ENCODE measurements around the gene CDKAL1.
"Not testable (repeated sequence)": the region's sequence is repeated elsewhere in the genome, so short reads cannot be mapped to it uniquely, and the experiment has no call there.

The CDKAL1 gene

GRCh38 chr6:20747991-20748390, 213.7 kb downstream of the CDKAL1 start:
- peak; percentile 53 for DNase-seq

- peak; percentile 13 for DNase-seq
Observed at GRCh38 chr6:20751293-20751935, 217.2 kb downstream of the CDKAL1 start.

- peak; percentile 16 for DNase-seq
Observed at GRCh38 chr6:20755631-20756030, 221.4 kb downstream of the CDKAL1 start.

- not testable (repeated sequence) for DNase-seq
Observed at GRCh38 chr6:20756584-20757147, 222.4 kb downstream of the CDKAL1 start.

DNA sequence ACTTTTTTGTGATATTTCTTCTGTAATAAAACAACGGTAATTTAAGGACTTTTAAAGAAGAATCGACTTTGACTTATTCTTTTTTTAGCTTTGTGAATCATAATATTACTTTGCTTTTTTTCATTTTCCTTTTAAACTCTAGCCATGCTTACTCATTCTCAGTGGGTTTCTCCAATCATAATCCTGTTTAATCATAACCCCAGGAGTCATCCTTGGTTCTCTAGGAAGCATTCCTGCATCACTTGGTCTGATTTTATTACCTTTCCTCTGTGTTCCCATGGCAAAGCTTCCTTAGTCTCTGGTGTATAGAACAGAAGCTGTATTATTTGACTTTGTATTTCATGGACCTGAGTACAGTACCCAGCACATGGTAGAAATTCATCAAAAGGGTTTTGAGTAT, 223.5 kb downstream of the CDKAL1 start:
- peak; percentile 45 for DNase-seq

- no peak for DNase-seq
Observed at GRCh38 chr6:20763296-20763695, 229.0 kb downstream of the CDKAL1 start.

DNA sequence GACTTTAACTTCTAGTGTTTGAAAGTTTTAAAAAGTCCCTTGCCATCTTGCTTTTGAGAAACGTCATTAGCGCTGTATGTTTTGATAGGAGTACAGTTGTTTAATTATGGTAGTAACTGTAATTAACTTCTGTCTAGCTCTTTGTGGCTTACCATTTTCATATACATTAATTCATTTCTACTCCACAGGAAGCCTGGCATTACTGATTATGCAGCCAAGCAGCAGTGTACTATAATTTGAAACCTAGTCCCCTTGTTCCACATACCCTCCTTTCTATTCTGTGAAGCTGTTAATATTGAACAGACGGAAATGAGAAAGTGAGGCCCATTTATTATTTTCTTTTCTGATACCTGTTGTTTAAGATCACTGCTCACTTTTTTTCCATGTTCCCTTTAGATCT, 235.4 kb downstream of the CDKAL1 start:
- no peak for DNase-seq

DNA sequence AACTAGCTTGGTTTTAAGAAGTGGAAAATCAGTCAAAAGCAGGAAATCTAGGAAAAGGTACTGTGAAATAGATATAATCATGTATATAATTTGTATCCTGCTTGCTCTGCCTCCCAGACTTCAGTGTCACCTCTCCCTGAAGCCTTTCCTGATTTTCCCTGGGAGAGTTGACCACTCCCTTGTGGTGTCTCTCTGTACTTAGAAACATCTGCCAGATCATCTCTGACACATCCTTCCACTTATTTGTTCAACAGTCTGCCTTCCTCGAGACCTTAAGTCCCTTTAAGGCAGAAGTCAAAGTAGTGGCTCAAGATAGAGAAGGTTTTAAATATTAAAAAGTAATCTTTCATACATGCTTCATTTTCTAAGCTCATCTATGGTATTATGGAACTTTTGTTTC, 236.5 kb downstream of the CDKAL1 start:
- DNase-seq, result peak; percentile 35

- peak; percentile 7 for DNase-seq
Observed at GRCh38 chr6:20771409-20771808, 237.2 kb downstream of the CDKAL1 start.

DNA sequence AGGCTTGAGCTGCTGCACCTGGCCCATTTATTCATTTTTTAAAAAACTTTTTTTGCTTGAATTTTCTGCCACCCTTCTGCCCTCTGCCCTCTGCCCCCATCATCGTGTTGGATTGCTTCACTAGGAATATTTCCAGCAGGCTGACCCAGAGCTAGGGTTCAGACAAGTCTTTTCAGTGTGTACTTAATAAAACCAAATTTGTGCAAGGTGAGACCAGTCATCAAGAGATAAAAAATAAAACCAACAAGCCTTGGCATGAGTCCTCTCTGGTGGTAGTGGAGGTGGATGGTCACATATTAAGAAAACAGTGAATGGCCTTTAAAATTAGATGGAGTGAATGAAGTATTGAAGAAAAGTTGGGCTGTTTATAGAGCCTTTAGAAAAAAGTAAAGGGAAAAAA, 239.6 kb downstream of the CDKAL1 start:
- DNase-seq, result no peak

GRCh38 chr6:20775981-20776380, 241.7 kb downstream of the CDKAL1 start:
- DNase-seq, result no peak

- no peak for DNase-seq
Observed at GRCh38 chr6:20777801-20778200, 243.5 kb downstream of the CDKAL1 start.

DNA sequence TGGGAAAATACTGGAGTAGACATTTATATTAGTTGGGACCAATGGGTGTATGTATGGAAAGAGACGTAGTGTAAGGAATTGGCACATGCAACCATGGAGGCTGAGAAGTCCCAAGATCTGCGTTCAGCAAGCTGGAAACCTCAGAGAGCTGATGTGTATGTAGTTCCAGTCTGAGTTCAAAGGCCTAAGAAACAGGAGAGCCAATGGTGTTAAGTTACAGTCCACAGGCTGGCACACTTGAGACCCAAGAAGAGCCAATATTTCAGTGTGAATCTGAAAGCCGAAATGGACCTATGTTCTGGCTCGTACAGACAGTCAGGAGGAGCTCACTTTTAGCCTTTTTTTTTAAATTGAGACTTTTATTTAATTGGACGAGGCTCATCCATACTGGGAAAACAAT, 244.2 kb downstream of the CDKAL1 start:
- DNase-seq, result no peak

DNA sequence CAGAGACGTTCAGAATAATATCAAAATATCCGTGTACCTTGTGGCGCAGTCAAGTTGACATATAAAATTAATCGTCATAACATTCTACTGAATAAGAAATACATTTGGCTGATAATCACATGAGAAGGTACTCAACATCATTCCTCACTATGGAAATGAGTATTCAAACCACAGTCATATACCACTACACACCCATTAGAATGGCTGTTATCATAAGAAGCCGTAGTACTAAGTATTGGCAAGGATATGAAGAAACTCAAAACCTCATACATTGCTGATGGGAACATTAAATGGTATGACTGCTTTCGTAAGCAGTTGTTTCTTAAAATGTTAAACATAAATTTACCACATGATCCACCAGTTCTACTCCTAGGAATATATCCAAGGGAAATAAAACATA, 244.7 kb downstream of the CDKAL1 start:
- no peak for DNase-seq

DNA sequence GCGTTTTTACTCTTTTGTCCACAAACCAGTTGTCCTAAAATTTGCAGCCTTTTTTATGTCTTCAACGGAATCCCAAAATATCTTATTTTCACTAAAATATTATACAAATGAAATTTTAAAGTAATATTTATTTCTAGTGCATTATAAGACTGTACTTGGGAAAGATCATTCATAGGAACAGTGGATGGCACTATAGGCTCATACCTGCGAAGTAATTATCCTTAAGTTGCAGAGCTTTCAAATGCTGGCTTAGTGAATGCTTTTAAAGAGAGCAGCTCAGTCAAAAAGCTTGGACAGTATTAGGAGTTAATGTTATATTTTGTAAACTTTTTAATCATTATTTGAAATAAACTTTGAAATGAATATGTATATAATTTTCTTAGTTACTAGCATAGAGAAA, 254.9 kb downstream of the CDKAL1 start:
- DNase-seq, result peak; percentile 34

- DNase-seq, result no peak
Observed at GRCh38 chr6:20790032-20790791, 256.0 kb downstream of the CDKAL1 start.

- no peak for DNase-seq
Observed at GRCh38 chr6:20791074-20791473, 256.8 kb downstream of the CDKAL1 start.

- DNase-seq, result peak; percentile 58
Observed at GRCh38 chr6:20791944-20792343, 257.7 kb downstream of the CDKAL1 start.

DNA sequence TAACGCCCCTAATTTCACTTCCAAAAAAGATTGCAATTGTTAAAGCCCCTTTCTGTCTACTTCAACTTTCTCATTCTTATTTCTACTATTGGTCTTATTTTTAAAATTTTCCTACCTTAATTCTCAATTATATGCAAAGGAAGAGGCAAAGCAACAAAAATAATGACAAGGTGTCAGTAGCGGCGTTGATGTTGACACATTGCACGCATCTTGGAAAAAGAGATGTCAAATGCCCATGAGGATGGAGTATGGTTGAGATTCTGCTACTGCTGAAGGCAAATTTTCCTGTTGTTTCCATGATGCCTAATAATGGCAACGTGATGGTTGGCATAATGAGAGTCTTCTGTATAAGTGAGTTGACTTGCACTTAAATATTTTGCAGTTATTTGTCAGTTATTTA, 258.9 kb downstream of the CDKAL1 start:
- DNase-seq, result no peak

- no peak for DNase-seq
Observed at GRCh38 chr6:20797597-20797996, 263.3 kb downstream of the CDKAL1 start.

DNA sequence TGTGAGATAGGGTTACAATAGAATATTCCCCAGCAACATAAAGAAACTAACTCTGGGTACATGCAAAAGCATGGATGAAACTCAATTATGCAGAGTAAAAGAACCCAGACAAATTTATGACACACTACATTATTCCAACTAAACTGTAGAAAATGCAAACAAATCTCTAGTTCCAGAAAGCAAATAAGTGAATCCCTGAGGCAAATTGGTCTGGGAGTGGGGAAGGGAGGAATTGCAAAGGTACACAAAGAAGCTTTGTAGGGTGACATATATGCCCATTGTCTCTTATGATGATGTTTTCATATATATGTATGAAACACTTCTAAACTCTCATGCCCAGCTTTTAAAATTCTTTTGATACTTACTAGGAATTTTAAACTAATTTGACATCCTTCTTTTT, 266.0 kb downstream of the CDKAL1 start:
- DNase-seq, result no peak

GRCh38 chr6:20800653-20801052, 266.4 kb downstream of the CDKAL1 start:
- no peak for DNase-seq

DNA sequence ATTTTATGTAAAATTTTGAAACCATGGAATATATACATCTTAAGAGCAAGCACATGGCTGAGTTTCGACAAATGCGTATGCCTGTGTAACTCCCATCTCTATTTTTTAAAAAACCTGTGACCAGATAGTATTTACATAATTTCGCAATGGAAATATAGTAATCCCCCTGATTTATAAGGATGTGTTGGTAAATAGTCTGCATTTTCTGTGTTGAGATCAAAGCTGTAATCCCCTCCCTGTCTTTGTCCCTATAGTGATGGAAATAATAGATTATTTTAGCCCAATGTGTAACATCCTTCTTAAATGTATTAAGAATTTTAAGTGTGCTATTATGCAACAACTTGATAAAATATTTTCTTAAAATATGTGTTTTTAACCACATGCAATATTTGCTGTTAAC, 267.3 kb downstream of the CDKAL1 start:
- no peak for DNase-seq

GRCh38 chr6:20802596-20802995, 268.3 kb downstream of the CDKAL1 start:
- no peak for DNase-seq

Measured in fibroblast of skin of scalp (primary cell).